GM12892 (cell line): Measurements from ENCODE around the gene SH3TC1.

Experiments used
- POLR2A ChIP-seq: IDR thresholded peaks from 2 replicates; pipeline ENCODE4 v1.6.1; 2011; ENCODE audit warnings: low read depth, low read length, control low read depth
- TAF1 ChIP-seq: IDR thresholded peaks from 2 replicates; pipeline ENCODE4 v1.6.1; 2011; ENCODE audit warnings: low read depth, mild to moderate bottlenecking, control low read depth, low read length, borderline replicate concordance

DNA sequence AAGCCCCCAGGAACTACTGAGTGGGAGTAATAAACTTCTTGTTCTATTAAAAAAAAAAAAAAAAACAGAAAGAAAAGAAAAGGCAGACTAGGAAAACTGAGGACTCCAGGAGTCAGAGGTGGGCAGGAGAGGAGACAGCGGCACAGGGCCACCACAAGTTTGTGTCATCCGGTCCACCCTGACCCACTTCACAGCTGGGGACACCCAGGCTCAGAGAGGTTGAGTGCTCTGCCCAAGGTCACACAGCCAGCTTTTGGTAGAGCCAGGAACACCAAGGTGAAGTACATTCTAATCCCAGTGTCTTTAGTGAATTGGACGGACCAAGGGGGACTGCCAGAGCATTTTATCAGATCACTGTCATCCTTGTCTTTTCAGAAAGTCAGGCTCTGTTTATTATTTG, 24.1 kb upstream of the SH3TC1 start:
- TF ChIP-seq TAF1 (no peak), POLR2A (no peak)
